Measurements from ENCODE around the gene DLL1.

Gene DLL1

DNA sequence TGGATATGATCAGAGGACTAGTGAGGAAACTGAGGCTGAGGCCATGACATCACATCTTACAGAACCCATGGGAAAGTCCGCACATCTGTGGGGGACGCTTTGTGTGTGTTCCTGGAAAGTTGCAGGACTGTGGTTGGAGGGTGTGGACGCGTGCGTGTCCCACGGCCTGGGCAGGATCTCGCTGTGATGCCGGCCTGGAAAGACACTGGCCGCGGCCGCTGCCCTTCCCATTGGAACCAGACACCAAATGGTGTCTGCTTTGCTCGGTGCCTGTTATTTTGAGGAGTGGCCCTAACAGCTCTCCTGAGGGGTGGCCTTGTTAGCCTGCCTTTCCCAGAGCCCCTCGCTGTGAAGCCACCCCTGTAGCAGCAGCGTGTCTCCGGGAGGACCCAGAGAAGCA is 41.1 kb downstream of the DLL1 start:
- TF ChIP-seq EZH2phosphoT487 (IDR thresholded peaks at IDR 0.05; ENCODE audit: low read depth): no peak
- TF ChIP-seq, protein P1, sequence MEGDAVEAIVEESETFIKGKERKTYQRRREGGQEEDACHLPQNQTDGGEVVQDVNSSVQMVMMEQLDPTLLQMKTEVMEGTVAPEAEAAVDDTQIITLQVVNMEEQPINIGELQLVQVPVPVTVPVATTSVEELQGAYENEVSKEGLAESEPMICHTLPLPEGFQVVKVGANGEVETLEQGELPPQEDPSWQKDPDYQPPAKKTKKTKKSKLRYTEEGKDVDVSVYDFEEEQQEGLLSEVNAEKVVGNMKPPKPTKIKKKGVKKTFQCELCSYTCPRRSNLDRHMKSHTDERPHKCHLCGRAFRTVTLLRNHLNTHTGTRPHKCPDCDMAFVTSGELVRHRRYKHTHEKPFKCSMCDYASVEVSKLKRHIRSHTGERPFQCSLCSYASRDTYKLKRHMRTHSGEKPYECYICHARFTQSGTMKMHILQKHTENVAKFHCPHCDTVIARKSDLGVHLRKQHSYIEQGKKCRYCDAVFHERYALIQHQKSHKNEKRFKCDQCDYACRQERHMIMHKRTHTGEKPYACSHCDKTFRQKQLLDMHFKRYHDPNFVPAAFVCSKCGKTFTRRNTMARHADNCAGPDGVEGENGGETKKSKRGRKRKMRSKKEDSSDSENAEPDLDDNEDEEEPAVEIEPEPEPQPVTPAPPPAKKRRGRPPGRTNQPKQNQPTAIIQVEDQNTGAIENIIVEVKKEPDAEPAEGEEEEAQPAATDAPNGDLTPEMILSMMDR (IDR thresholded peaks at IDR 0.05; ENCODE audit: low read depth, low read length): no peak
- H3K4me3 ChIP-seq (ENCODE audit: low read length): no peak overlapping the region
- H3K27ac ChIP-seq (ENCODE audit: low read length): no peak overlapping the region

DNA sequence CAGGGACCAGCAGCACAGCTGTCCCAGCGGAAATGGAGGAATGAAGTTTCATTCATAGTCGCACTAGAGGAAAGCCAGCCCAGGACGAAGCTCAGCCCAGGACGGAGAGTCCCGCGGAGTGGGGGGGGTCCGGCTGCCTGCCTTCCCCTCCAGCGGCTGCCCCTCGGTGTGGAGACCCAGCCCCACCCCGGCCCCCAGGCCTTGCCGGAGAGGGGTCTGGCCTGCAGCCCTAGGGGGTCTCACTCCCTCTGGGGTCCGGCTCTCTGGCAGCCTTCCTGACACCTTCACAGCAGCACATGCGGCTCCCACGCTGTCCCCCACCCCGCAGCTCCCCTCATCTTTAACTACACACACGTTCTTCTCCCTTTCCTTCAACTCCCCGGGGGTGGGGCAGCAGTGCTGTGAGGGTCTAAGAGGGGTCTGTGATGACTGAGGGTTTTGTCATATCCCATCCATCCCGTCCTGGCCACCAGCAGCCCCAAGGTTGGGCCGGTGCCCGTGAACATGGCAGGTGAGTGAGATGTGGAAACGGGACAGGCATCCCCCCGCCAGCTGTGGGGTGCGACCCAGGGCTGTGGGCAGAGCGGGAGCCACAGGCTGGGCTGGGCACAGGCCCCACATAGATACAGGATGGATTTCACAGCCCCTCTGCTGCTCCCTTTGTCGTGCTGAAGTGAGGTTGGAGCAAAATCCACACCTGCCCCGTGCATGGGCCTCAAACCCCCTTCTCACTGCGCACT is 41.8 kb downstream of the DLL1 start:
- Histone ChIP-seq H3K27ac (ENCODE audit: low read length) (no peak overlapping the region), H3K9me3 (ENCODE audit: insufficient read depth, low read length) (no peaks in the 10 kb centered on the region)
- no peak for TF ChIP-seq EZH2phosphoT487 (IDR thresholded peaks at IDR 0.05; ENCODE audit: low read depth)
- TF ChIP-seq, protein P1 (IDR thresholded peaks at IDR 0.05; ENCODE audit: low read depth, low read length): no peak

More for the DNA sequence above, 41.1 kb downstream of the DLL1 start:
- Histone ChIP-seq H3K9me3 (ENCODE audit: insufficient read depth, low read length) (no peaks in the 10 kb centered on the region), H3K4me2 (ENCODE audit: low read length) (no peak overlapping the region), H4K20me1 (ENCODE audit: insufficient read depth, low read length) (no peaks in the 10 kb centered on the region), H3K79me2 (ENCODE audit: low read length) (no peaks in the 10 kb centered on the region), H2AFZ (ENCODE audit: low read depth, low read length) (no peak overlapping the region), H3K9ac (ENCODE audit: low read length) (no peak overlapping the region), H3K4me1 (ENCODE audit: low read length) (no peaks in the 10 kb centered on the region), H3K36me3 (replicated peaks; ENCODE audit: low read depth, low read length) (no peaks in the 10 kb centered on the region), H3K27me3 (ENCODE audit: low read depth, low read length) (no peaks in the 10 kb centered on the region)

GRCh38 chr6:170248111-170248805 is 42.6 kb downstream of the DLL1 start:
- Histone ChIP-seq H3K9me3 (ENCODE audit: insufficient read depth, low read length) (no peaks in the 10 kb centered on the region), H3K4me1 (ENCODE audit: low read length) (no peaks in the 10 kb centered on the region), H3K27ac (ENCODE audit: low read length) (no peak overlapping the region), H2AFZ (ENCODE audit: low read depth, low read length) (no peak overlapping the region), H3K4me2 (ENCODE audit: low read length) (no peak overlapping the region), H3K36me3 (replicated peaks; ENCODE audit: low read depth, low read length) (no peaks in the 10 kb centered on the region), H3K9ac (ENCODE audit: low read length) (no peak overlapping the region), H4K20me1 (ENCODE audit: insufficient read depth, low read length) (no peaks in the 10 kb centered on the region), H3K4me3 (ENCODE audit: low read length) (no peak overlapping the region), H3K79me2 (ENCODE audit: low read length) (no peaks in the 10 kb centered on the region), H3K27me3 (ENCODE audit: low read depth, low read length) (no peaks in the 10 kb centered on the region)
- TF ChIP-seq, protein P1 (IDR thresholded peaks at IDR 0.05; ENCODE audit: low read depth, low read length): no peak
- no peak for TF ChIP-seq EZH2phosphoT487 (IDR thresholded peaks at IDR 0.05; ENCODE audit: low read depth)

More for the DNA sequence above, 41.8 kb downstream of the DLL1 start:
- no peak overlapping the region for H2AFZ ChIP-seq (ENCODE audit: low read depth, low read length)
- H3K4me1 ChIP-seq (ENCODE audit: low read length): no peaks in the 10 kb centered on the region
- no peaks in the 10 kb centered on the region for H3K36me3 ChIP-seq (replicated peaks; ENCODE audit: low read depth, low read length)
- no peak overlapping the region for H3K4me3 ChIP-seq (ENCODE audit: low read length)
- no peaks in the 10 kb centered on the region for H3K27me3 ChIP-seq (ENCODE audit: low read depth, low read length)
- no peak overlapping the region for H3K4me2 ChIP-seq (ENCODE audit: low read length)
- no peaks in the 10 kb centered on the region for H4K20me1 ChIP-seq (ENCODE audit: insufficient read depth, low read length)
- H3K79me2 ChIP-seq (ENCODE audit: low read length): no peaks in the 10 kb centered on the region
- no peak overlapping the region for H3K9ac ChIP-seq (ENCODE audit: low read length)

DNA sequence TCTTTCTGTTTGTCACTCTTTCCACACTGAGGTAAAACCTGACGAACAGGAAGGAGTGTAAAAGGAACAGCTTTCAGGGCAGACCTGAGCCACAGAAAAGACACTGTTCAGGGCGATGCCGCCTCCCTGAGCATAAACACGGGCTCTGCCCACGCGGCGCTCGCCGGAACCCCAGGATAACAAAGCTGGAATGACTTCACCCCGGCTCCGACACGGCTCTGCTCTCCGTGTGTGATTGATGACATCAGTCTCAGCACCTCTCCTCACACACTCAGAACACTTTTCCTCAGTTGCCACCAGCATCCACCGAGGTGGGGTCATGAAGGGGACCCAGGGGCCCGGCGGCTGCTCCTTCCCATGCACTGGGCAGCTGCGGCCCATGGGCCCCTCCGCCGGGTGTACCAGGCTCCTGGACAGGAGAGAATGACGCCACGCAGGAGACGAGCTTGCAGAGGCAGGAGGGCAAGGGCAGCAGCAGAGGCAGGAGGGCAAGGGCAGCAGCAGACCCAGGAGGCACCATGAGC is 43.6 kb downstream of the DLL1 start:
- Histone ChIP-seq H3K9ac (ENCODE audit: low read length) (no peak overlapping the region), H4K20me1 (ENCODE audit: insufficient read depth, low read length) (no peaks in the 10 kb centered on the region), H3K4me1 (ENCODE audit: low read length) (no peaks in the 10 kb centered on the region), H3K36me3 (replicated peaks; ENCODE audit: low read depth, low read length) (no peaks in the 10 kb centered on the region), H2AFZ (ENCODE audit: low read depth, low read length) (no peak overlapping the region), H3K4me2 (ENCODE audit: low read length) (no peak overlapping the region), H3K4me3 (ENCODE audit: low read length) (no peak overlapping the region), H3K9me3 (ENCODE audit: insufficient read depth, low read length) (no peaks in the 10 kb centered on the region), H3K27ac (ENCODE audit: low read length) (no peak overlapping the region), H3K79me2 (ENCODE audit: low read length) (no peaks in the 10 kb centered on the region), H3K27me3 (ENCODE audit: low read depth, low read length) (no peaks in the 10 kb centered on the region)
- TF ChIP-seq, protein P1 (IDR thresholded peaks at IDR 0.05; ENCODE audit: low read depth, low read length): no peak
- TF ChIP-seq EZH2phosphoT487 (IDR thresholded peaks at IDR 0.05; ENCODE audit: low read depth): no peak

Measured in OCI-LY3 (cell line).